Activated naive CD4-positive, alpha-beta T cell (primary cell): ENCODE results near the gene PRKCB.
A peak's percentile ranks its signal among the peaks of the same experiment; 100 is the strongest.

ENCODE experiments used
- DNase-seq, 4 experiments: peaks; one replicate each; lab custom pipeline; 2025; lab: John Stamatoyannopoulos, UW

PRKCB gene

GRCh38 chr16:23836404-23837311 is 875 bp downstream of the PRKCB start:
- peak in 3 of 4 experiments; percentile 8 to 57 (median 17) for DNase-seq

- DNase-seq = no peak
Observed at GRCh38 chr16:23837553-23838308, 1.9 kb downstream of the PRKCB start.

- no peak for DNase-seq
Observed at GRCh38 chr16:23838485-23839142, 2.8 kb downstream of the PRKCB start.

GRCh38 chr16:23840310-23840709 is 4.5 kb downstream of the PRKCB start:
- no peak for DNase-seq

- no peak for DNase-seq
Observed at GRCh38 chr16:23842137-23842600, 6.4 kb downstream of the PRKCB start.

GRCh38 chr16:23843143-23843542 is 7.4 kb downstream of the PRKCB start:
- DNase-seq = no peak

- no peak for DNase-seq
Observed at GRCh38 chr16:23847251-23847650, 11.5 kb downstream of the PRKCB start.

GRCh38 chr16:23847948-23848347 is 12.2 kb downstream of the PRKCB start:
- peak in 1 of 4 experiments; percentile 20 for DNase-seq

- DNase-seq = no peak
Observed at GRCh38 chr16:23848958-23849357, 13.2 kb downstream of the PRKCB start.

GRCh38 chr16:23852794-23853562 is 17.2 kb downstream of the PRKCB start:
- no peak for DNase-seq

- DNase-seq = no peak
Observed at GRCh38 chr16:23855010-23855409, 19.2 kb downstream of the PRKCB start.

- no peak for DNase-seq
Observed at GRCh38 chr16:23856251-23856709, 20.5 kb downstream of the PRKCB start.

GRCh38 chr16:23857256-23857880 is 21.6 kb downstream of the PRKCB start:
- no peak for DNase-seq

GRCh38 chr16:23857881-23858269 is 22.1 kb downstream of the PRKCB start:
- no peak for DNase-seq

GRCh38 chr16:23858542-23858941 is 22.8 kb downstream of the PRKCB start:
- DNase-seq = no peak

GRCh38 chr16:23859713-23860269 is 24.0 kb downstream of the PRKCB start:
- DNase-seq = no peak

GRCh38 chr16:23861874-23862273 is 26.1 kb downstream of the PRKCB start:
- DNase-seq = no peak

- no peak for DNase-seq
Observed at GRCh38 chr16:23862556-23862955, 26.8 kb downstream of the PRKCB start.

- no peak for DNase-seq
Observed at GRCh38 chr16:23863511-23864422, 28.0 kb downstream of the PRKCB start.

- DNase-seq = no peak
Observed at GRCh38 chr16:23865853-23866252, 30.1 kb downstream of the PRKCB start.
